ENCODE data around the gene GNAS.

Gene GNAS

GRCh38 chr20:58888521-58889333 is 36.2 kb downstream of the GNAS start:
- no peak for TF ChIP-seq CTCF (conservative IDR thresholded peaks at IDR 0.05; ENCODE audit: low read depth, low read length)
- peak overlapping the region; percentile 77 for H3K4me3 ChIP-seq (ENCODE audit: low read length)
- no peak for DNase-seq (ENCODE audit: low read depth)

DNA sequence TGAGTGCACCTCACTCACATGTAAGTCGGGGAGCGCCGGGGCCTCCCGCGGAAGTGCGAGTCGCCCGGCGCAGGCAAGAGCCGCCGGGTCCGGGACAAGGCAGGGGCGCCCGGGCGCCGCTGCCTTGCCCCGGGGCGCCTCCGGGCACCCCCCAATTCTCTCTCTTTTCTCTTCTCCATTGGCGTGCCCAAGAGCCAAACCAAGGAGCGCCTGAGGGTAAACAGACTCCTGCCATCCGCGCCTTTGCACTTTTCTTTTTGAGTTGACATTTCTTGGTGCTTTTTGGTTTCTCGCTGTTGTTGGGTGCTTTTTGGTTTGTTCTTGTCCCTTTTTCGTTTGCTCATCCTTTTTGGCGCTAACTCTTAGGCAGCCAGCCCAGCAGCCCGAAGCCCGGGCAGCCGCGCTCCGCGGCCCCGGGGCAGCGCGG is 36.8 kb downstream of the GNAS start:
- H3K4me3 ChIP-seq (ENCODE audit: low read length), result peak overlapping the region; percentile 57
- TF ChIP-seq CTCF (conservative IDR thresholded peaks at IDR 0.05; ENCODE audit: low read depth, low read length), result no peak
- no peak for DNase-seq (ENCODE audit: low read depth)

DNA sequence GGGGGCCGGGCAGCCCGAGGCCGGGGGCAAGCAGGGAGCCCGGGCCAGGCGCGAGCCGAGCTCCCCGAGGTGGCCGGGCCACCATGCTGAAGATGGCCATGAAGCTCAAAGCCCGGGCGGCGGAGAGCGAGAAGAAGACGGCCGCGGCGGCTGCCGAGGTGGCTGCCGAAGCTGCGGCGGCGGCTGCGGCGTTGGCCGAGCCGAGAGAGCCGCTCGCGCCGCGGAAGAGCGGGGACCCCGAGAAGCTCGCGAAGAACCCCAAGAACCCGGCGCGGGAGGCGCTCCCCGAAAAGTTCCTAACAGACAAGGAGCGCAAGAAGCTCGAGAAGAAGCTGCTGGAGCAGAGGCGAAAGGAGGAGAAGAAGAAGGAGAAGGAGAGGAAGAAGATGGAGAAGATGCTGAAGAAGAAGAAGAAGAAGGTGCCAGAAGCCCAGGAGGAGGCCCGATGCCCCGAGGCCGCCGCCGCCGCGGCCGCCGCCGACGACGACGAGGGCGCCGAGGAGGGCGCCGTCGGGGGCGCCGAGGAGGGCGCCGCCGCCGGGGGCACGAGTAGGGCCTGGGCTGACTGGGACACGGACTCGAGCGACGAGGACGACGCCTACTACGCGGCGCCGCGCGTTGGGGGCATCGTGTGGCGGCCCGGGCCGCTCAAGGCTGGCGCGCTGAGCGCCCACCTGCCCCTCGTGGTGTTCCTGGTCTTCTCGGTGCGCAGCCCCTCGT is 37.4 kb downstream of the GNAS start:
- DNase-seq (ENCODE audit: low read depth), result no peak
- peak overlapping the region; percentile 48 for H3K4me3 ChIP-seq (ENCODE audit: low read length)
- TF ChIP-seq CTCF (conservative IDR thresholded peaks at IDR 0.05; ENCODE audit: low read depth, low read length), result no peak

DNA sequence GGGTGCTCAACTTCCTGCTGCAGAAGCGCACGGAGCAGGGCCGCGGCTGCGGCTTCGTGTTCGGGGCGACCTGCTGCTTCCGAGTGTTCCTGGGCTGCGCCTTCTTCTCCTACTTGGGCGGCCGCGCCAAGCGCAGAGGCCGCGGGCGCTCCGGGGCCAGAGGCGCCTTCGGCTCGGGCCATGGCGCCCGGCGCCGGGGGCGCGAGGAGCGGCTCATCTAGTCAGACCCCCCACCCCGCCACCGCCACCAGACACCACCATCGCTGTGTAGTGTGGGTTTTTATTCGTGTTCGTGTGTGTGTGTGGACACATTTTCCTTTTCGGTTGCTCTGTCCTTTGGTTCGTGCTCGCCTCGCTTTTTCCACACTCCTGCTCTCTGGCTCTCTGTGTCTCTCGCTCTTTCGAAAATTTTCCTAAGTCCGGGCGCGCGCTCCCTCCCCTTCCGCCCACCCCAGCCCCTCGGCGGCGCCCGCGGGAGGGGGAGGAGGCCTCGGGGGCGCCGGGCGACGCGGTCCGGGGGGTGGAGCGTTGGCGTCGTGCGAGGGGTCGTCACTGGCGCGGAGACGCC is 38.1 kb downstream of the GNAS start:
- peak overlapping the region; percentile 48 for H3K4me3 ChIP-seq (ENCODE audit: low read length)
- TF ChIP-seq CTCF (conservative IDR thresholded peaks at IDR 0.05; ENCODE audit: low read depth, low read length), result no peak
- no peak for DNase-seq (ENCODE audit: low read depth)

DNA sequence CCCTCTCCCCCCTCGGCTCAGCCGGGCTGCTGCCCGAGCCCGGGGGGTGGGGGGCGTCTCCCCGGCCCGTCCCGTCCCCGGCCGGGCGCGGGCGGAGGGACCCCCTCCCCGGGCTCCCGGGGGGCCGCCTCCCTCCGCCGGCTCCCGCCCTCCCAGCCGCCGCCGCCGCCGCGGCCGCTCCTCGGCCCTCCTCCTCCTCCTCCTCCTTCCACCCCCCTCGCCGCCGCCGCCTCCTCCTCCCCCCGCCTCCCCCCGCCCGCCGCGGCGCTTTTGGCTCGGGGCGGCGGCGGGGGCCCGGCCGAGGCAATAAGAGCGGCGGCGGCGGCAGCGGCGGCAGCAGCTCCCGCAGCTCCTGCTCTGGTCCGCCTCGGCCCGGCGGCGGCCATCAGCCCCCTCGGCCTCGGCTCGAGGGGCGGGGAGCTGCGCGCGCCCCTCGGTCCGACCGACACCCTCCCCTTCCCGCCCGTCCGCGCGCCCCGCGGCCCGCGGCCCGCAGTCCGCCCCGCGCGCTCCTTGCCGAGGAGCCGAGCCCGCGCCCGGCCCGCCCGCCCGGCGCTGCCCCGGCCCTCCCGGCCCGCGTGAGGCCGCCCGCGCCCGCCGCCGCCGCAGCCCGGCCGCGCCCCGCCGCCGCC is 38.7 kb downstream of the GNAS start:
- no peak for DNase-seq (ENCODE audit: low read depth)
- no peak for TF ChIP-seq CTCF (conservative IDR thresholded peaks at IDR 0.05; ENCODE audit: low read depth, low read length)
- peak overlapping the region; percentile 79 for H3K4me3 ChIP-seq (ENCODE audit: low read length)

- DNase-seq (ENCODE audit: low read depth), result no peak
- peak overlapping the region; percentile 79 for H3K4me3 ChIP-seq (ENCODE audit: low read length)
- no peak for TF ChIP-seq CTCF (conservative IDR thresholded peaks at IDR 0.05; ENCODE audit: low read depth, low read length)
Observed at GRCh38 chr20:58891718-58892140, 39.2 kb downstream of the GNAS start.

Data from retinal pigment epithelial cell (primary cell).